Peyer's patch (tissue), 4 donors: Measurements from ENCODE around the gene EPB41L5. TPM values are rescaled to one million over a fixed set of nuclear protein-coding genes. Genes with fewer than 3 reads are reported as not detected.
"Not testable (repeated sequence)": the region's sequence is repeated elsewhere in the genome, so short reads cannot be mapped to it uniquely, and the experiment has no call there.

Source experiments
- DNase-seq, 3 donors: peaks; one replicate each; pipeline ENCODE4 v3.0.0-alpha.2; 2017 to 2019
- H3K27ac ChIP-seq, 4 donors: fragments of 200-600 bp; sonication (generic); one replicate each; pipeline ENCODE4 v1.5.1; 2016 to 2019
- H3K27me3 ChIP-seq, 2 donors: fragments of 200-600 bp; sonication (generic); one replicate each; pipeline ENCODE4 v1.5.1; 2019
- H3K36me3 ChIP-seq, 3 donors: fragments of 200-600 bp; sonication (generic); one replicate each; pipeline ENCODE4 v1.5.1; 2016 to 2019
- H3K4me1 ChIP-seq, 4 donors: fragments of 200-600 bp; sonication (generic); one replicate each; pipeline ENCODE4 v1.5.1; 2016 to 2019
- H3K4me3 ChIP-seq, 4 donors: fragments of 200-600 bp; sonication (generic); 1 replicate in 3 of 4; 2 replicates in 1 of 4; pipeline ENCODE4 v1.5.1; 2016 to 2019; ENCODE audit warnings: mild to moderate bottlenecking in 1 of 4
- H3K9me3 ChIP-seq, 4 donors: fragments of 200-600 bp; sonication (generic); one replicate each; pipeline ENCODE4 v1.5.1; 2016 to 2019; ENCODE audit warnings: mild to moderate bottlenecking in 1 of 4
- CTCF ChIP-seq, 6 experiments: fragments of 450-650 bp in 4 of 6; fragments of 200-600 bp in 2 of 6; sonication (generic) in 1 of 6; IDR thresholded peaks; one replicate each; pipeline ENCODE4 v1.5.1; 2017 to 2019; ENCODE audit warnings: antibody characterized with exemption in 6 of 6, mild to moderate bottlenecking in 3 of 6, moderate library complexity in 1 of 6
- POLR2A ChIP-seq, 2 donors: fragments of 450-650 bp; IDR thresholded peaks; one replicate each; pipeline ENCODE4 v1.5.1; 2017; ENCODE audit warnings: antibody characterized with exemption in 2 of 2, mild to moderate bottlenecking in 2 of 2, moderate library complexity in 2 of 2
- total RNA-seq, 4 donors: library from RNA; depleted of rRNA; stranded (reverse); fragments of >200 nt; gene quantifications; one replicate each; pipeline ENCODE4 v1.1.0, GENCODE V29; 2016

EPB41L5 gene
- total RNA-seq, 4 donors from 2014 or later, result 21.5 to 52.9 (median 41.4) TPM

DNA sequence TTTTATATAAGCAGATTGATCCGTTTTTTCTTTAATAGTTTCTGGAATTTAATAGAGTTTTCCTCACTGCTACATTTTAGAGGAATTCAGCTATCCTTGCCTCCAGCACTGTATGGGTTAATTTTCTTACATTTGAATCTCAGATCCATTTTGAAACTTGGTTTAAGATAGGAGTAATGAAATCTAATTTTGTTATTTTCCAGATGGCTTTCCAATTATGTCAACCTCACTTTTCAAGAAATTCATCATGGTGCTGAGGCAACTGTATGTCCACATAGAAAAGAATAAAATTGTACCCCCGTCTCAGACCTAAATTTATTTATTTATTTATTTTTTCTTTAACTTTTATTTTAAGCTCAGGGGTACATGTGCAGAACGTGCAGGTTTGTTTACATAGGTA is 105.1 kb downstream of the EPB41L5 start:
- H3K27me3 ChIP-seq, result no peaks in the 10 kb centered on the region
- no peak for DNase-seq
- no peak overlapping the region for H3K4me3 ChIP-seq
- no peaks in the 10 kb centered on the region for H3K36me3 ChIP-seq
- H3K4me1 ChIP-seq, result no peaks in the 10 kb centered on the region
- TF ChIP-seq CTCF (IDR thresholded peaks at IDR 0.05) (no peak), POLR2A (IDR thresholded peaks at IDR 0.05) (no peak)
- H3K27ac ChIP-seq, result no peak overlapping the region
- no peaks in the 10 kb centered on the region for H3K9me3 ChIP-seq

DNA sequence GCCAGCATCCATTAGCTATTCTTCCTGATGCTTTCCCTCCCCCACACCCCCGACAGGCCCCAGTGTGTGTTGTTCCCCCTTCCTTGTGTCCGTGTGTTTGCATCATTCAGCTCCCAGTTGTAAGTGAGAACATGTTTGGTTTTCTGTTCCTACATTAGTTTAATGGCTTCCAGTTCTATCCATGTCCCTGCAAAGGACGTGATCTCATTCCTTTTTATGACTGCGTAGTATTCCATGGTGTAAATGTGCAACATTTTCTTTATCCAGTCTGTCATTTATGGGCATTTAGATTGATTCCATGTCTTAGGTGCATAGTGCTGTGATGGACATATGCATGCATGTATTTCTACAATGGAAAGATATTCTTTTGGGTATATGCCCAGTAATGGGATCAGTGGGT is 105.6 kb downstream of the EPB41L5 start:
- no peaks in the 10 kb centered on the region for H3K4me1 ChIP-seq
- no peak overlapping the region for H3K4me3 ChIP-seq
- no peak for TF ChIP-seq CTCF (IDR thresholded peaks at IDR 0.05)
- TF ChIP-seq POLR2A (IDR thresholded peaks at IDR 0.05), result no peak
- H3K27me3 ChIP-seq, result no peaks in the 10 kb centered on the region
- H3K27ac ChIP-seq, result no peak overlapping the region
- no peak for DNase-seq
- H3K9me3 ChIP-seq, result no peaks in the 10 kb centered on the region
- H3K36me3 ChIP-seq, result no peaks in the 10 kb centered on the region

DNA sequence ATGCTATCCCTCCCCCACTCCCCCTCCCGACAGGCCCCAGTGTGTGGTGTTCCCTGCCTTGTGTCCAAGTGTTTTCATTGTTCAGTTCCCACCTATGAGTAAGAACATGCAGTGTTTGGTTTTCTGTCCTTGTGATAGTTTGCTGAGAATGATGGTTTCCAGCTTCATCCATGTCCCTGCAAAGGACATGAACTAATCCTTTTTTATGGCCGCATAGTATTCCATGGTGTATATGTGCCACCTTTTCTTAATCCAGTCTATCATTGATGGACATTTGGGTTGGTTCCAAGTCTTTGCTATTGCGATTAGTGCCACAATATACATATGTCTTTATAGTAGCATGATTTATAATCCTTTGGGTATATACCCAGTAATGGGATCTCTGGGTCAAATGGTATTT is 108.5 kb downstream of the EPB41L5 start:
- not testable (repeated sequence) for H3K4me3 ChIP-seq, H3K27me3 ChIP-seq, H3K4me1 ChIP-seq, H3K36me3 ChIP-seq, H3K27ac ChIP-seq, H3K9me3 ChIP-seq, DNase-seq

GRCh38 chr2:120123090-120123489 is 110.2 kb downstream of the EPB41L5 start:
- no peak for DNase-seq
- Histone ChIP-seq H3K9me3 (no peaks in the 10 kb centered on the region), H3K27ac (no peak overlapping the region), H3K36me3 (no peaks in the 10 kb centered on the region), H3K27me3 (no peaks in the 10 kb centered on the region), H3K4me3 (no peak overlapping the region), H3K4me1 (no peaks in the 10 kb centered on the region)
- no peak for TF ChIP-seq CTCF (IDR thresholded peaks at IDR 0.05)
- TF ChIP-seq POLR2A (IDR thresholded peaks at IDR 0.05), result no peak

- TF ChIP-seq POLR2A (IDR thresholded peaks at IDR 0.05) (no peak), CTCF (IDR thresholded peaks at IDR 0.05) (no peak)
Observed at GRCh38 chr2:120125195-120125594, 112.3 kb downstream of the EPB41L5 start.

GRCh38 chr2:120128216-120128615 is 115.3 kb downstream of the EPB41L5 start:
- H3K4me1 ChIP-seq, result no peaks in the 10 kb centered on the region
- TF ChIP-seq CTCF (IDR thresholded peaks at IDR 0.05), result no peak
- H3K36me3 ChIP-seq, result no peaks in the 10 kb centered on the region
- no peak overlapping the region for H3K4me3 ChIP-seq
- no peak overlapping the region for H3K27ac ChIP-seq
- DNase-seq, result no peak
- no peaks in the 10 kb centered on the region for H3K27me3 ChIP-seq
- H3K9me3 ChIP-seq, result no peaks in the 10 kb centered on the region

More at GRCh38 chr2:120125195-120125594, 112.3 kb downstream of the EPB41L5 start:
- no peak for DNase-seq
- Histone ChIP-seq H3K4me1 (no peaks in the 10 kb centered on the region), H3K4me3 (no peak overlapping the region), H3K27ac (no peak overlapping the region), H3K36me3 (no peaks in the 10 kb centered on the region), H3K9me3 (no peaks in the 10 kb centered on the region), H3K27me3 (no peaks in the 10 kb centered on the region)
